HUES6 (cell line): ENCODE measurements around the gene PLP2.
A peak's percentile ranks its signal among the peaks of the same experiment; 100 is the strongest.
"Not testable (repeated sequence)": the region's sequence is repeated elsewhere in the genome, so short reads cannot be mapped to it uniquely, and the experiment has no call there.

Source experiments
- H3K27ac ChIP-seq: 2 replicates; pipeline ENCODE4 v1.7.0; 2013; ENCODE audit warnings: low read depth, mild to moderate bottlenecking, low read length, inconsistent platforms
- H3K27me3 ChIP-seq: 2 replicates; pipeline ENCODE4 v1.6.1; 2013; ENCODE audit warnings: low read length; ENCODE audit not compliant: control insufficient read depth, insufficient read depth
- H3K36me3 ChIP-seq: 2 replicates; pipeline ENCODE4 v1.6.1; 2013; ENCODE audit warnings: low read length; ENCODE audit not compliant: control insufficient read depth, insufficient read depth
- H3K4me1 ChIP-seq: 2 replicates; pipeline ENCODE4 v1.6.1; 2013; ENCODE audit warnings: low read length; ENCODE audit not compliant: control insufficient read depth, insufficient read depth
- H3K4me3 ChIP-seq: 2 replicates; pipeline ENCODE4 v1.5.1; 2013; ENCODE audit warnings: low read depth, low read length
- H3K9ac ChIP-seq: one replicate; pipeline ENCODE4 v1.6.1; 2013; ENCODE audit warnings: mild to moderate bottlenecking, low read length
- H3K9me3 ChIP-seq: 2 replicates; pipeline ENCODE4 v1.6.1; 2013; ENCODE audit warnings: low read depth, low read length; ENCODE audit not compliant: control insufficient read depth, insufficient read depth

The PLP2 gene

GRCh38 chrX:49171752-49172279 is at the start of gene PLP2:
Gene PLP2 (plus strand): TSS chrX:49171898. CDS start chrX:49172001, 103 bp downstream.
- no peak within 1 kb of the TSS for H3K9ac ChIP-seq
- H3K27ac ChIP-seq: no peak within 1 kb of the TSS
- H3K4me1 ChIP-seq: peaks cover 12% of the 10 kb centered on the region; the same call in 1 of the 2 replicates
- H3K4me3 ChIP-seq: peak within 1 kb of the TSS; percentile 60
- peaks cover 20% of the 10 kb centered on the region; the same call in 1 of the 2 replicates for H3K9me3 ChIP-seq
- H3K27me3 ChIP-seq: peaks cover 26% of the 10 kb centered on the region
- H3K36me3 ChIP-seq: peaks cover 8% of the 10 kb centered on the region

- H3K4me3 ChIP-seq: peak overlapping the region; percentile 89
- peaks cover 19% of the 10 kb centered on the region for H3K36me3 ChIP-seq
- peak overlapping the region; percentile 76 for H3K9ac ChIP-seq
- no peaks in the 10 kb centered on the region for H3K27me3 ChIP-seq
- no peaks in the 10 kb centered on the region for H3K4me1 ChIP-seq
- H3K27ac ChIP-seq: no peak overlapping the region
- peaks cover 3% of the 10 kb centered on the region; the same call in 1 of the 2 replicates for H3K9me3 ChIP-seq
These were observed 49.2 kb upstream of the PLP2 start for GRCh38 chrX:49122499-49122898.

GRCh38 chrX:49127742-49128258 is 43.9 kb upstream of the PLP2 start:
- not testable (repeated sequence) for H3K27ac ChIP-seq, H3K9ac ChIP-seq, H3K27me3 ChIP-seq, H3K36me3 ChIP-seq, H3K4me1 ChIP-seq, H3K4me3 ChIP-seq, H3K9me3 ChIP-seq

GRCh38 chrX:49129427-49129826 is 42.3 kb upstream of the PLP2 start:
- Histone ChIP-seq H3K4me3 (no peak overlapping the region), H3K27ac (no peak overlapping the region), H3K27me3 (no peaks in the 10 kb centered on the region), H3K4me1 (no peaks in the 10 kb centered on the region), H3K9ac (no peak overlapping the region), H3K9me3 (no peaks in the 10 kb centered on the region; the same call in 1 of the 2 replicates), H3K36me3 (no peaks in the 10 kb centered on the region)

GRCh38 chrX:49132275-49132674 is 39.4 kb upstream of the PLP2 start:
- H3K27me3 ChIP-seq, H3K4me3 ChIP-seq, H3K36me3 ChIP-seq, H3K27ac ChIP-seq, H3K9ac ChIP-seq, H3K4me1 ChIP-seq, H3K9me3 ChIP-seq: not testable (repeated sequence)

GRCh38 chrX:49133759-49134158 is 37.9 kb upstream of the PLP2 start:
- no peaks in the 10 kb centered on the region for H3K4me1 ChIP-seq
- H3K9ac ChIP-seq: no peak overlapping the region
- H3K36me3 ChIP-seq: no peaks in the 10 kb centered on the region
- peaks cover 1% of the 10 kb centered on the region for H3K9me3 ChIP-seq
- H3K27me3 ChIP-seq: no peaks in the 10 kb centered on the region
- no peak overlapping the region for H3K27ac ChIP-seq
- H3K4me3 ChIP-seq: no peak overlapping the region

- no peak overlapping the region for H3K9ac ChIP-seq
- H3K4me3 ChIP-seq: no peak overlapping the region
- peaks cover 25% of the 10 kb centered on the region for H3K9me3 ChIP-seq
- H3K36me3 ChIP-seq: no peaks in the 10 kb centered on the region
- H3K4me1 ChIP-seq: no peaks in the 10 kb centered on the region
- H3K27me3 ChIP-seq: no peaks in the 10 kb centered on the region
- no peak overlapping the region for H3K27ac ChIP-seq
These were observed 34.2 kb upstream of the PLP2 start for GRCh38 chrX:49137492-49137891.

DNA sequence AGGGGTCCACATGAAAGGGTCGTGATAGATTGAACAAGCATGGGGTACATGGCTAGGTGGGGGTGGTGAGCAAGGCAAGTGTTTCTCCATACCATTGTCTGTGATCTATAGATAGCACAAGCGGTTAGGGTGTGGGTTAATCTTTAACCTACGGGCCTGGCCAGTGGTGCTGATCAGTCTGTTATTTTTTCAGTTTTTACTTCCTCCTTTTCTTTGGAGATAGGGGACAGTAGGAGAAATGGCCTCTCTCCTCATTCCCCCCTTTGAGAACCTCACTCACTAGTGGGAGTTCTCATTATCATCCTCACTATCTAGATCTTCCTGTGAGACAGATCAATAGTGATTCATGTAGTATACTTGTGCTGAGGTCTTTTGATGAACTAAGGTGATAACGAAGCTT is 32.0 kb upstream of the PLP2 start:
- no peaks in the 10 kb centered on the region for H3K36me3 ChIP-seq
- no peak overlapping the region for H3K9ac ChIP-seq
- peaks cover 30% of the 10 kb centered on the region for H3K9me3 ChIP-seq
- no peaks in the 10 kb centered on the region for H3K27me3 ChIP-seq
- H3K4me3 ChIP-seq: no peak overlapping the region
- H3K4me1 ChIP-seq: no peaks in the 10 kb centered on the region
- H3K27ac ChIP-seq: no peak overlapping the region

- H3K36me3 ChIP-seq, H3K9ac ChIP-seq, H3K4me1 ChIP-seq, H3K27ac ChIP-seq, H3K27me3 ChIP-seq, H3K4me3 ChIP-seq: not testable (repeated sequence)
- peaks cover 42% of the 10 kb centered on the region for H3K9me3 ChIP-seq
These were observed 29.4 kb upstream of the PLP2 start for GRCh38 chrX:49142264-49142663.

GRCh38 chrX:49143154-49143553 is 28.5 kb upstream of the PLP2 start:
- not testable (repeated sequence) for H3K4me1 ChIP-seq, H3K27ac ChIP-seq, H3K36me3 ChIP-seq, H3K27me3 ChIP-seq, H3K9ac ChIP-seq, H3K4me3 ChIP-seq
- peaks cover 46% of the 10 kb centered on the region for H3K9me3 ChIP-seq

DNA sequence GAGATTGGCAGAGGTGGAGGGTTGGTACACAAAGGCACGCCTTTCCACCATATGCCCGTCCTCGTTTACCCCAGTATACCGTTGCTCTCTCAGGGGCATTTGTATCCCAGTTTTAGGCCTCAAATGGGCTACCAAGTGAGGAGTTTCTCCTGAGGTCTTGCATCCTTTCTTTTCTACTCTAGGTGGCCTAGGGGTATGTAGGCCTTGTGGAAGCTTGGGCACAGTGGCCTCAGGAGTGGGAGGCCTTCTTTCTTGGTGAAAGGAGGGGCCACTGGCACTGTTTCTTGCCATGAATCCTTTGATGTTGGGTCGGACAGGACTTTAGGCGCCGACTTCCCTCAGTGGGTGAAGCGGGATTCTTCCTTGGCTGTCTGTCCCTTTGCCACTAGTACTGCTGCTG is 24.4 kb upstream of the PLP2 start:
- Histone ChIP-seq H3K27ac (no peak overlapping the region), H3K4me1 (no peaks in the 10 kb centered on the region), H3K36me3 (no peaks in the 10 kb centered on the region), H3K4me3 (no peak overlapping the region), H3K27me3 (no peaks in the 10 kb centered on the region; the same call in 1 of the 2 replicates), H3K9me3 (peaks cover 20% of the 10 kb centered on the region; the same call in 1 of the 2 replicates), H3K9ac (no peak overlapping the region)
